DMS53 treated with DMSO at 0.1 percent for 48 hours (cell line): Measurements from ENCODE around the gene CLIP2.
A peak's percentile ranks its signal among the peaks of the same experiment; 100 is the strongest.
"Not testable (repeated sequence)": the region's sequence is repeated elsewhere in the genome, so short reads cannot be mapped to it uniquely, and the experiment has no call there.

ENCODE experiments used
- DNase-seq: peaks from one replicate; lab custom pipeline; 2025; ENCODE audit not compliant: unreplicated experiment; lab: John Stamatoyannopoulos, UW

The CLIP2 gene

DNA sequence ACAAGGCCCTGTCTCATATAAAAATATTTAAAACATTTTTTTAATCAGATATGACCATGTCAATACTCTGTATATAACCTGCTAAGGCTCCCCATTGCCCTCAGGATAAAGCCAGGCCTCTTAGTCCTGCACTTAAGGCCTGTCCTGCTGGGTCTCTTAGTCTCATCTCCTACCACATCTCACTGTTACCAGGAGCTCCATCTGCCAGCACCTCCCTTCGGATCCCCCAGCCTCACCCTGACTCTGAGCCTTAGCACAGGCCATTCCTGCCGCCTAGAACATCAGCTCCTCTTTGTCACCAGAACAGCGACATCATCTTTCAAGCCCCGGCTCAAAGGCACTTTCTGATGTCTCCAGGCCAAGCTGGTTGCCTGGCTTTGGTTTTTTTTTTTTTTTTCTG is 138.8 kb downstream of the CLIP2 start:
- DNase-seq, result no peak

GRCh38 chr7:74429153-74429747 is 140.0 kb downstream of the CLIP2 start:
- DNase-seq, result no peak

- not testable (repeated sequence) for DNase-seq
Measured at GRCh38 chr7:74430409-74430808, 141.2 kb downstream of the CLIP2 start.

DNA sequence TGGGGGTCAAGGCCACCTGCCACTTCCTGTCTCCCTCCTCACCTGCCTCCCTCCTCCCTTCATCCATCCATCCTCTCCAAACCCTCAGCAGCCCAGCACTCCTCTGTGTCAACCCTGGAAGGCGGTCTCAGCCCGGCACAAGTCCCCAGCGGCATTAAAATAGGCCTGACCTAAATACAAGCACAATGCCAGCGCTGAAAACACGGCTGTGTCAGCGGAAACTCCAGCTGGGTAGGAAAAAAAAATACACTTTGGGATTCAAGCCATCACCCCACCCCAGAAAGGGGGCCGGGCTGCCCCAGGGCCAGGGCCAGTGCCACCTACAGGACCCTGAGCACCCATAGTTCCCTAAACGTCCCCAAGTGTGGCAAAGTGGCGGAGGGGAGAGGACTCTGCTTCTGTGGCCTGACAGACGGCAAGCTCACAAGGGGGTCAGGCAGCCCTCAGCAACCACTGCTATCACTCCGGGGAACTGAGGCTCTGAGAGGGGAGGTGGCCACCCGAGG is 141.8 kb downstream of the CLIP2 start:
- no peak for DNase-seq

DNA sequence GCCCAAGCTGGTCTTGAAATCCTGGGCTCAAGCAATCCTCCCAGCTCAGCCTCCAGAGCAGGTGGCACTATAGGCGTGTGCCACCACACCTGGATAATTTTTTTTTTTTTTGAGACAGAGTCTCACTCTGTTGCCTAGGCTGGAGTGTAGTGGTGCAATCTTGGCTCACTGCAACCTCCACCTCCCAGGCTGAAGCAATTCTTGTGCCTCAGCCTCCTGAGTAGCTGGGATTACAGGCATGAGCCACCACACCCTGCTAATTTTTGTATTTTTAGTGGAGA is 148.0 kb downstream of the CLIP2 start:
- DNase-seq, result not testable (repeated sequence)

DNA sequence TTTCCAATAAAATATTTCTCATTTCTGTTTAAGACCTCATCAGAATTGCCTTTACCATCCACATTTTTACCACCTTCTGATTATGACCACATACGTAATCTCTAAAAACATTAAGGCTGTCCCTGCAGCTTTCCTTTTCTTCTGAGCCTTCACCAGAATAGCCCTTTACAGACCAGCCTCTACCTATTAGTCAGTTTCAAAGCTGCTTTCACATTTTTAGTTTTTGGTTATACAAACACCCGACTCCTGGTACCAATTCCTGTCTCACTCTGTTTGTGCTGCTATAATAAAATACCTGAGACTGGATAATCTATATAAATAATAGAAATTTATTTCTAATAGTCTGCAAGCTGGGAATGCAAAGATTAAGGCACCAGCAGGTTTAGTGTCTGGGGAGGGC is 149.1 kb downstream of the CLIP2 start:
- DNase-seq, result no peak

GRCh38 chr7:74439541-74439940 is 150.3 kb downstream of the CLIP2 start:
- DNase-seq, result no peak

DNA sequence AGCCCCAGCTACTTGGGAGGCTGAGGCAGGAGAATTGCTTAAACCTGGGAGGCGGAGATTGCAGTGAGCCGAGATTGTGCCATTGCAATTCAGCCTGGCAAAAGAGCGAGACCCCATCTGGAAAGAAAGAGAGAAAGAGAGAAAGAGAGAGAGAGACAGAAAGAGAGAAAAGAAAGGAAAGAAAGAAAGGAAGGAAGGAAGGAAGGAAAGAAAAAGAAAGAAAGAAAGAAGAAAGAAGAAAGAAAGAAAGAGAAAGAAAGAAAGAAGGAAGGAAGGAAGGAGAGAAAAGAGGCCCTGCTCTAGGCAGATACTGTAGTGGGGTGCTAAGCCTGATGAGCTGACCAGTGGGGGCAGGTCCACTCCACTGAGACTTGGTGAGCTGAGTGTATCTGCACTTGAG is 150.9 kb downstream of the CLIP2 start:
- not testable (repeated sequence) for DNase-seq

DNA sequence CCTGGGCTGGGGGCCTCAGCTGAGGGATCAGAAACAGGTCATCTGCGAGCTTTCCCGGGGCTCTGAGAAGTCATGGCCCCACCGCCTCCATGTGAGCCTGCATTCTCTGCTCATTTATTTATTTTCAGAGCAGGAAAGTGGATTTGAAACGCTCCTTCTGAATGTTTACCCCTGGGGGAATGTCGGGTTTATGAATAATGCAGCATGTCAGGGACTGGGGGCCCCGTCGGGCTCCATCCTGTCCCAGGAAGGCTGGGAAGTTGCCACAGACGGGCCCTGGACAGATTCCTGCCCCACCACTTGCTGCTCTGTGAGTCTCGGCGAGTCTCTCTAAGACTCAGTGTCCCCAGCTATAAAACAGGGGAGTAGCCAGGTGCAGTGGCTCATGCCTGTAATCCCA is 152.6 kb downstream of the CLIP2 start:
- DNase-seq, result no peak

- no peak for DNase-seq
Measured at GRCh38 chr7:74443543-74444247, 154.5 kb downstream of the CLIP2 start.

- DNase-seq, result no peak
Measured at GRCh38 chr7:74449144-74449543, 159.9 kb downstream of the CLIP2 start.

GRCh38 chr7:74449809-74450397 is 160.7 kb downstream of the CLIP2 start:
- DNase-seq, result no peak

GRCh38 chr7:74452748-74453321 is 163.6 kb downstream of the CLIP2 start:
- DNase-seq, result no peak

GRCh38 chr7:74453322-74454011 is 164.3 kb downstream of the CLIP2 start, which contains the start of gene GTF2IRD1:
Gene GTF2IRD1 (plus strand): TSS chr7:74453906. CDS start chr7:74508081, 54,175 bp downstream.
- peak; percentile 65 for DNase-seq

DNA sequence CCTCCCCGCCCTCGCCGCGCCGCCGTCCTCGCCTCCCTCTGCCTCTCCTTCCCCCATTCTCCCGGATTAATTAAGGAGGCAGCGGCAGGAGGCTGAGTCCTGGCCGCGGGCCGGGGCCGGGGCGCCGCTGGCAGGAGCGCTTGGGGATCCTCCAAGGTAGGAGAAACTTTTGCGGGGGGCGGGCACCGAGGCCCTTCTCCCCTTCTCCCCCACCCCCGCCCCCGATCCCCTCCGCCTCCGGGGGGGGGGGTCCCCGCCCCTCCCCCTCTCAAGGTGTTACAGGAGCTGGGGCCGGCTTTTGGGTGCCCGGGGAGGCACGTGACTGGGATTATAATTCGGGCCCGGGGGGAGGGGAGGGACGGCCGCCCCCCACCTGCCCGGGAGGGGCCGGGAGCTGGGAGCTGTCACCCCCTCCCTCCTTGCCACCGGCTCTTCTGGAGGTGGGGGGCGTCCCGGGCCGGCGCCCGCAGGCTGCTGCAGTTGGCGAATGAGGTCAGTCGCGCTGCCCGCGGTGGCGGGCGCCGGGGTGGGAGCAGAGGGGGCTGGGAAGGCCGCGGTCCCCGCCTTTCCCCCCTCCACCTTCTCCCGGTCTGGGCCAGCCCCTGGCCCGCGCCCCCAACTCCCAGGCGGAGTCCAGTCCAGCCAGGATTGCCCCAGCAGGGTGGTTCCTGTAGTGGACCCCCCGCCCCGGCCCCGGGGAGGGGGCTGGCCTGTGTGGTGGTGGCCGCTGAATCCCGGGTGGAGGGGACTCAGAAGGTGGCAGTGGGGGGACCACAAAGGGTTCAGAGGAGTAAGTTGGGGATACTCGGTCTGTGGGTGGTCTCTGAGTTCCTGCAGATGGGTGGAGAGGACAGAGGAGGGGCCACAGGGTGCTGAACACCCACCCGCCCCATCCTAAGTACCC is 165.1 kb downstream of the CLIP2 start:
- no peak for DNase-seq

- DNase-seq, result no peak
Measured at GRCh38 chr7:74454925-74455288, 165.7 kb downstream of the CLIP2 start.

DNA sequence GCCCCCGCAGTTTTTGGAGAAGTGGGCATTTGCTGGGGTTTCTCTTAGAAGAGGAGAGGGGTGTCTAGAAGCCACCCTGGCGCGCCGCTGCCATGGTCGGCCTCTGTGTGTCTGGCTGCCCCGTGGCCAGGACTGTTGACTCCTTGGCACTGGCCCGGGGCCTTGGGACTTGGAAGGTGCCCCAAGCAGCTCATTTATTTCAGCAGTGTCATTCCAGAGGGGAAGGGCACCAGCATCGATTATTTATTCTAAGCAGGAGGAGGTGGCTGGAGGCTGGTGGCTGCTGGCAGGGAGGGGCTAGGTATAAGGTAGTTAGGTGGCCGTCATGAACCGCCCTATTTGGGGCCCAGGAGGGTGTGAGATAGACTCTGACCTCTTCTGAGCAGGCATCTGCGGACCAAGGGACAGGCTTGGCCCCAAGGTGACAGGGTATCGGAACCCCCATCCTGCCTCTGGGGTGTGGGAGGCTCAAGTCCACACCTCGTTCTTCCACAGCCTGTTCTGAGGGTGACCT is 166.1 kb downstream of the CLIP2 start:
- no peak for DNase-seq
